ENCODE data around the gene GHR.
"Not testable (repeated sequence)": the region's sequence is repeated elsewhere in the genome, so short reads cannot be mapped to it uniquely, and the experiment has no call there.

Gene GHR

DNA sequence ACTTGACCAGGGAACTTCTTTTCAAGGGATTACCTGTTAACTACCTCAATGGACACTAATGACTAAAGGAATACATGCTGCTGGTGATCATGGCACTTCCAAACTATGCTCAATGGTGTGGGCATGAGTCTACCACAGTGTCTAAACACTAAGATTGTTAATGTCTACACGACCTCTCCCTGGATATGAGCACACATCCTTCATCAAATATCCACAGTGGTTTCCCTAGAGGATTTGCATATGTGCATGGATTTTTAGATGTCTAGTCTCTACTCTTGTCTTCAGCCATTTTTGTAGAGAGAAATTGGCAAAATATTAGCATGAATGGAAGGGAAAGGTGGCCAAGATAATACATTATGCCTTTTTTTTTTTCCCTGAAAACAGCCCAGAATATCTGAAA is 220.1 kb downstream of the GHR start:
- Histone ChIP-seq H3K4me3 (no peak overlapping the region), H3K9me3 (ENCODE audit: low read depth, low read length) (no peaks in the 10 kb centered on the region), H3K27ac (no peak overlapping the region), H3K9ac (ENCODE audit: insufficient read length) (no peak overlapping the region), H3K36me3 (ENCODE audit: insufficient read depth, low read length) (no peaks in the 10 kb centered on the region)
- no peak for TF ChIP-seq EZH2 (IDR thresholded peaks at IDR 0.05)
- no peak for TF ChIP-seq POLR2AphosphoS5 (IDR thresholded peaks at IDR 0.05; ENCODE audit: borderline replicate concordance, low read depth, low read length)
- no peak for TF ChIP-seq FOXP2 (optimal IDR thresholded peaks at IDR 0.05; ENCODE audit: control extremely low read depth, extremely low read length, insufficient read depth)
- DNase-seq (ENCODE audit: low read depth, low spot score) = no peak

- Histone ChIP-seq H3K4me3 (no peak overlapping the region), H3K27ac (no peak overlapping the region), H3K9me3 (ENCODE audit: low read depth, low read length) (no peaks in the 10 kb centered on the region), H3K36me3 (ENCODE audit: insufficient read depth, low read length) (no peaks in the 10 kb centered on the region), H3K9ac (ENCODE audit: insufficient read length) (no peak overlapping the region)
- TF ChIP-seq EZH2 (IDR thresholded peaks at IDR 0.05) (no peak), FOXP2 (optimal IDR thresholded peaks at IDR 0.05; ENCODE audit: control extremely low read depth, extremely low read length, insufficient read depth) (no peak), POLR2AphosphoS5 (IDR thresholded peaks at IDR 0.05; ENCODE audit: borderline replicate concordance, low read depth, low read length) (no peak)
- DNase-seq (ENCODE audit: low read depth, low spot score) = no peak
These were observed 221.9 kb downstream of the GHR start for GRCh38 chr5:42645138-42645537.

DNA sequence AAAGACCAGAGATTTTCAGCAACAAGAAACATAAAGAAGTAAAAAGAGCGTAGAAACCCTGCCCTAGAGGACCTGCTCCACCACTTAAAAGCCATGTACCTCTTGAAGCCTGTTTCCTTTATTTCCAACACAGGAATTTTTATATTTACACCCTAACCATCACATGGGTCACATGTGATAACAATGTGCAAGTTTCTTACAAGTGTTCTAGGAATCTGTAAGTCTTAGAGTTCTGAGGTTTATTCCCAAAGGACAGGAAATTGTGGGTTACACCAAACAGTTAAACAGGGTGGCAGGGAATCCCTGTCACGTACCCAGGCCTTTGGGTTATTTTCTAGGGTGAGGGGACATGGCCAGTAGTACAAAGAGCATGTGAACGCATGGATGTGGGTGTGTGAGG is 224.8 kb downstream of the GHR start:
- Histone ChIP-seq H3K27ac (no peak overlapping the region), H3K9ac (ENCODE audit: insufficient read length) (no peak overlapping the region), H3K9me3 (ENCODE audit: low read depth, low read length) (no peaks in the 10 kb centered on the region), H3K4me3 (no peak overlapping the region), H3K36me3 (ENCODE audit: insufficient read depth, low read length) (no peaks in the 10 kb centered on the region)
- TF ChIP-seq POLR2AphosphoS5 (IDR thresholded peaks at IDR 0.05; ENCODE audit: borderline replicate concordance, low read depth, low read length) = no peak
- no peak for TF ChIP-seq FOXP2 (optimal IDR thresholded peaks at IDR 0.05; ENCODE audit: control extremely low read depth, extremely low read length, insufficient read depth)
- TF ChIP-seq EZH2 (IDR thresholded peaks at IDR 0.05) = no peak
- no peak for DNase-seq (ENCODE audit: low read depth, low spot score)

- H3K4me3 ChIP-seq = no peak overlapping the region
- H3K27ac ChIP-seq = no peak overlapping the region
- H3K36me3 ChIP-seq (ENCODE audit: insufficient read depth, low read length) = no peaks in the 10 kb centered on the region
- H3K9ac ChIP-seq (ENCODE audit: insufficient read length) = no peak overlapping the region
- TF ChIP-seq EZH2 (IDR thresholded peaks at IDR 0.05) = no peak
- no peak for TF ChIP-seq FOXP2 (optimal IDR thresholded peaks at IDR 0.05; ENCODE audit: control extremely low read depth, extremely low read length, insufficient read depth)
- TF ChIP-seq POLR2AphosphoS5 (IDR thresholded peaks at IDR 0.05; ENCODE audit: borderline replicate concordance, low read depth, low read length) = no peak
- no peak for DNase-seq (ENCODE audit: low read depth, low spot score)
- H3K9me3 ChIP-seq (ENCODE audit: low read depth, low read length) = no peaks in the 10 kb centered on the region
These were observed 225.7 kb downstream of the GHR start for GRCh38 chr5:42648915-42649314.

DNA sequence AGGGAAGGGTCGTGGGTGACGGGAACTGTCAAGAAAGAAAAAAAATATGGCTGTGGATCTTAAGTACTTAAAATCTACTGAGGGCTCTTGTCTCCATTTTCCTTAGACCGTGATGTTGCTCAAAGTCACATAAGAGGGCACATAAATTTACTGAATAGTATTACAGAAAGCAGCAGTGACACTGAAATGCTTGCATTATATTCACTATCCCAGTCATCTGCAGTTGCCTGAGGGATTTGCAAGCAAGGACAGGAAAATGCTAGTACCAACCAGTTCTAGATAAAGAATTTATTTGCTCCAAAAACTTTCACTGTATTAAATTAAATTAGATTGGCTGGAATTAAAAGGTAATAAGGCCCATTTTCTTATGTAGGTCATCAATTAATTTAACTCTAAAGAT is 226.8 kb downstream of the GHR start:
- no peak overlapping the region for H3K4me3 ChIP-seq

GRCh38 chr5:42653705-42654104 is 230.5 kb downstream of the GHR start:
- Histone ChIP-seq H3K9me3 (ENCODE audit: low read depth, low read length) (no peaks in the 10 kb centered on the region), H3K36me3 (ENCODE audit: insufficient read depth, low read length) (no peaks in the 10 kb centered on the region), H3K4me3 (no peak overlapping the region), H3K9ac (ENCODE audit: insufficient read length) (no peak overlapping the region), H3K27ac (no peak overlapping the region)
- DNase-seq (ENCODE audit: low read depth, low spot score) = no peak
- TF ChIP-seq POLR2AphosphoS5 (IDR thresholded peaks at IDR 0.05; ENCODE audit: borderline replicate concordance, low read depth, low read length) = no peak
- TF ChIP-seq FOXP2 (optimal IDR thresholded peaks at IDR 0.05; ENCODE audit: control extremely low read depth, extremely low read length, insufficient read depth) = no peak
- no peak for TF ChIP-seq EZH2 (IDR thresholded peaks at IDR 0.05)

More for the DNA sequence above, 226.8 kb downstream of the GHR start:
- Histone ChIP-seq H3K9me3 (ENCODE audit: low read depth, low read length) (no peaks in the 10 kb centered on the region), H3K36me3 (ENCODE audit: insufficient read depth, low read length) (no peaks in the 10 kb centered on the region), H3K27ac (no peak overlapping the region), H3K9ac (ENCODE audit: insufficient read length) (no peak overlapping the region)
- TF ChIP-seq POLR2AphosphoS5 (IDR thresholded peaks at IDR 0.05; ENCODE audit: borderline replicate concordance, low read depth, low read length) = no peak
- no peak for TF ChIP-seq FOXP2 (optimal IDR thresholded peaks at IDR 0.05; ENCODE audit: control extremely low read depth, extremely low read length, insufficient read depth)
- TF ChIP-seq EZH2 (IDR thresholded peaks at IDR 0.05) = no peak
- DNase-seq (ENCODE audit: low read depth, low spot score) = no peak

DNA sequence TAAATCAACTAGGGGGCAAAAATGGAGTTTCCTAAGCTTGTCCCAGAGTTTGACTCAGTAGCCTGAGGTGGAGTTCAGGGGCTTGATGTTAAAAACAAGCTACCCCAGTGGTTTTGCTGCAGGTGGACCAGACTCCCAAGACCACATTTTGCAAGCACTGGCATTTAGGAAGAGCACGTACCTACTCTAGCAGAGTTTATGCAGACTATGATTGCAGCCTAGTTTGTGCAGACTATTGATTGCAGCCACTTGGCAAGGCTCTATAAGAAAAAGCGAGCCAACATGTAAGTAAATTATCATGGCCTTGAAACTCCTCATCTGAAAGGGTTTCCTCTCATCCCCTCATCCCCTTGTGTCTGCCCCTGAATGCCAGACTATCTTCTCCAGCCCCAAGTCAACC is 231.4 kb downstream of the GHR start:
- H3K36me3 ChIP-seq (ENCODE audit: insufficient read depth, low read length) = no peaks in the 10 kb centered on the region
- H3K9ac ChIP-seq (ENCODE audit: insufficient read length) = no peak overlapping the region
- no peak overlapping the region for H3K27ac ChIP-seq
- no peak overlapping the region for H3K4me3 ChIP-seq
- no peaks in the 10 kb centered on the region for H3K9me3 ChIP-seq (ENCODE audit: low read depth, low read length)
- TF ChIP-seq FOXP2 (optimal IDR thresholded peaks at IDR 0.05; ENCODE audit: control extremely low read depth, extremely low read length, insufficient read depth) (no peak), EZH2 (IDR thresholded peaks at IDR 0.05) (no peak)
- DNase-seq (ENCODE audit: low read depth, low spot score) = no peak

GRCh38 chr5:42655982-42656650 is 232.9 kb downstream of the GHR start:
- H3K9ac ChIP-seq (ENCODE audit: insufficient read length) = no peak overlapping the region
- H3K9me3 ChIP-seq (ENCODE audit: low read depth, low read length) = no peaks in the 10 kb centered on the region
- no peaks in the 10 kb centered on the region for H3K36me3 ChIP-seq (ENCODE audit: insufficient read depth, low read length)
- no peak overlapping the region for H3K27ac ChIP-seq
- H3K4me3 ChIP-seq = peak overlapping the region; percentile 31; the same call in 1 of the 2 replicates
- no peak for DNase-seq (ENCODE audit: low read depth, low spot score)
- no peak for TF ChIP-seq EZH2 (IDR thresholded peaks at IDR 0.05)
- TF ChIP-seq POLR2AphosphoS5 (IDR thresholded peaks at IDR 0.05; ENCODE audit: borderline replicate concordance, low read depth, low read length) = no peak
- TF ChIP-seq FOXP2 (optimal IDR thresholded peaks at IDR 0.05; ENCODE audit: control extremely low read depth, extremely low read length, insufficient read depth) = no peak

DNA sequence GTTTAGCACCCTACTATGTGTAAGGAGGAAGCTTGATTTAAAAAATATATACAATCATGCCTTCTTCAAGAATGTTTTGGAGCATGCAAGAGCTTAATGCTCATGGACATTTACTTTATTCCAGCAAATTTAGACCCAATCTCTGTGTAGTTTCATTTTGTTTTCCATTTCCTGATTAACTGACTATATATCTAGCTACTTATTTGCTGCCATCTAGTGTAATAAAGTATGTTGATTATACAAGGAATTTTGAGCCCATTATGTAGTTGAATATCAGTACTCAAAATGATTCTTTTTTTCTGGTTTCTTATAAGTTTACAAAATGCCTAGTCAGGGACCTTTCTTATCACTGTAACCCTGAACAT is 233.4 kb downstream of the GHR start:
- H3K27ac ChIP-seq = no peak overlapping the region
- TF ChIP-seq POLR2AphosphoS5 (IDR thresholded peaks at IDR 0.05; ENCODE audit: borderline replicate concordance, low read depth, low read length) (no peak), FOXP2 (optimal IDR thresholded peaks at IDR 0.05; ENCODE audit: control extremely low read depth, extremely low read length, insufficient read depth) (no peak), EZH2 (IDR thresholded peaks at IDR 0.05) (no peak)
- H3K36me3 ChIP-seq (ENCODE audit: insufficient read depth, low read length) = no peaks in the 10 kb centered on the region
- H3K9ac ChIP-seq (ENCODE audit: insufficient read length) = no peak overlapping the region
- no peak for DNase-seq (ENCODE audit: low read depth, low spot score)
- H3K9me3 ChIP-seq (ENCODE audit: low read depth, low read length) = no peaks in the 10 kb centered on the region
- H3K4me3 ChIP-seq = peak overlapping the region; percentile 31; the same call in 1 of the 2 replicates

GRCh38 chr5:42659869-42660268 is 236.6 kb downstream of the GHR start:
- DNase-seq (ENCODE audit: low read depth, low spot score); H3K36me3 ChIP-seq (ENCODE audit: insufficient read depth, low read length); H3K27ac ChIP-seq; H3K9me3 ChIP-seq (ENCODE audit: low read depth, low read length); H3K9ac ChIP-seq (ENCODE audit: insufficient read length); H3K4me3 ChIP-seq: not testable (repeated sequence)

All from SK-N-MC (cell line).